Stimulated activated CD8-positive, alpha-beta memory T cell treated with anti-CD3 and anti-CD28 coated beads, Interleukin-12 subunit alpha, Interleukin-12 subunit beta, amount 100 ng/mL, for 4 hours (primary cell): ENCODE measurements around the gene CALHM3.
"Not testable (repeated sequence)": the region's sequence is repeated elsewhere in the genome, so short reads cannot be mapped to it uniquely, and the experiment has no call there.

Experiments used
- DNase-seq: peaks from one replicate; pipeline ENCODE4 v3.0.0-alpha.2; 2020; ENCODE audit warnings: low read depth

CALHM3 gene

GRCh38 chr10:103479135-103479534, at the start of gene CALHM3:
CALHM3 (minus strand) TSS chr10:103479240; CDS start chr10:103479032, 208 bp downstream.
- no peak for DNase-seq

- DNase-seq, result no peak
Observed at GRCh38 chr10:103528549-103528948, 49.5 kb upstream of the CALHM3 start.

GRCh38 chr10:103527476-103527875, 48.4 kb upstream of the CALHM3 start:
- not testable (repeated sequence) for DNase-seq

GRCh38 chr10:103525901-103526300, 46.9 kb upstream of the CALHM3 start:
- no peak for DNase-seq

GRCh38 chr10:103523683-103524082, 44.6 kb upstream of the CALHM3 start:
- DNase-seq, result no peak

- not testable (repeated sequence) for DNase-seq
Observed at GRCh38 chr10:103522006-103522405, 43.0 kb upstream of the CALHM3 start.

GRCh38 chr10:103519798-103520197, 40.8 kb upstream of the CALHM3 start:
- no peak for DNase-seq

- no peak for DNase-seq
Observed at GRCh38 chr10:103517234-103518085, 38.4 kb upstream of the CALHM3 start.

GRCh38 chr10:103514244-103514643, 35.2 kb upstream of the CALHM3 start:
- no peak for DNase-seq

GRCh38 chr10:103513380-103514060, 34.5 kb upstream of the CALHM3 start:
- DNase-seq, result no peak

GRCh38 chr10:103512591-103513379, 33.7 kb upstream of the CALHM3 start:
- DNase-seq, result no peak

GRCh38 chr10:103512166-103512565, 33.1 kb upstream of the CALHM3 start:
- DNase-seq, result no peak

GRCh38 chr10:103510791-103511752, 32.0 kb upstream of the CALHM3 start:
- DNase-seq, result no peak

- no peak for DNase-seq
Observed at GRCh38 chr10:103510046-103510685, 31.1 kb upstream of the CALHM3 start.

- no peak for DNase-seq
Observed at GRCh38 chr10:103507235-103508191, 28.5 kb upstream of the CALHM3 start.

GRCh38 chr10:103506061-103506460, 27.0 kb upstream of the CALHM3 start:
- no peak for DNase-seq

GRCh38 chr10:103504181-103504783, 25.2 kb upstream of the CALHM3 start:
- no peak for DNase-seq

GRCh38 chr10:103503777-103504176, 24.7 kb upstream of the CALHM3 start:
- not testable (repeated sequence) for DNase-seq
